SHP77 (cell line): ENCODE results near the gene MYO1D.
"Not testable (repeated sequence)": the region's sequence is repeated elsewhere in the genome, so short reads cannot be mapped to it uniquely, and the experiment has no call there.

Experiments used
- DNase-seq, 2 experiments: peaks; one replicate each; lab custom pipeline; 2025; lab: John Stamatoyannopoulos, UW

MYO1D gene

DNA sequence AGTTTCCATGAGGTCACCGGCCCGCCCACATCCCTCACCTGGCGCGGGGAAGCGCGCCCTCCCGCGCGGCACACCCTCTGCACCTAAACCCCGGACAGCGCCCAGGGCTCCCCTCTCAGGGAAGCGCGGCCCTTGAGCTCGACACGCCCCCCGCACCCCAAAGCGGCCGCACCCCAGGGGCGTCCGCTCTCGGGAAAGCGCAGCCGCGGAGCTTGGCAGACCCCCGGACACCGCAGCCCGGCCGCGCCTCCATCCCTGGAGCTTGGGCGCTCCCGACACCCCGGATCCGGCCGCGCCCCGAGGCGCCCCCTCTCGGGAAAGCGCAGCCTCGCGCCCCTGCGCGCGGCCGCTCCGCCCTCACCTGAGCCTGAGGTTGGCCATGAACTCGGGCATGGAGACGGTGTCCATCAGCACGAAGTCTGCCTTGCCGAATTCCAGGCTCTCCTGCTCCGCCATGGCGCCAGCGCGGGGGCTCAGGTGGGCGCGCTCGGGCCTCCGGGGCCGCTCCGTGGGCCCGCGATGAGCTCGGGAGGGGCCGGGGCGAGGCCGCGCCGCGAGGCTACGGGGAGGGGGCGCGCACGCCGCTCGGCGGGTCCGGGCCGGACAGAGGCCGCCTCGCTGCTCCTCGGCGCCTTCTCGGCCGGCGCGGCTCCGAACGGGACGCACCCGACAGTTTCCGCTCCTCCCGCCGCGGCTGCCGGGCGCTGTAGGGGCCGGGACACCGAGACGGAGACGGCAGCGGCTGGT, at the start of gene MYO1D:
Gene MYO1D (minus strand): TSS at position 708 of the 747 bp plus-strand sequence. CDS start 252 bp downstream, at position 456.
- DNase-seq, result peak in 1 of 2 experiments; percentile 13

DNA sequence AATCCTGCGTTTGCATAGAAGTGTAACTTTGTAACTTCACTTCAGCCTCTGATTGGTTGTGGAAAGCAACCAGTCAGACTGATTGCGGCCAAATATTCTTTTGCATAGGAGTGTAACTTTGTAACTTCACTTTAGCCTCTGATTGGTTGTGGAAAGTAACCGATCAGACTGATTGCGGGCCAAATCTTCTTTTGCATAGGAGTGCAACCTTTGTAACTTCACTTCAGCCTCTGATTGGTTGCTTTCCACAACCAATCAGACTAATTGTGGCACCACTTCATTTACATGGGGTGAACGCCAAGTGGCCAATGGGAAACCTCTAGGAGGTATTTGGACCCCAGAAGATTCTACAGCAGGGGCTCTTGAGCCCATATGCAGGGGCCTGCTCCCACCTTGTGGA, 49.3 kb upstream of the MYO1D start:
- DNase-seq, result no peak

DNA sequence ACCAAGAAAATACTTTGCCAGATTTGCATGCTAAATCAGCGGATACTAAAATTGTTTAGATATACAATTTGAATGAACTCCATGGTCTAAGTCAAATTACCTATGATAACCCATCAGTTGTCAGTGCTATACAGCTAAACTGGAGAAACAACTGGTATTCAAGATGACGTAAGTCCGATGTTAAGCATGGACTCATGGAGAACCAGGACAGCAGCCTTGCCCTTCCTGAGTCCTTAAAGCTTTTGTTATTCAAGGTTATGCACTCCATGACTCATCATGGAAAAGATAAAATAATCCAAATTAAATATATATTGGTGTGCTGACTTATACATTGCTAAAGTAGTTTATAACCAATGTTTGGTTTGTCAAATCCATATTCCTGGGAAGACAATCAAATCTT, 47.0 kb upstream of the MYO1D start:
- DNase-seq, result not testable (repeated sequence)

- DNase-seq, result no peak
Observed at GRCh38 chr17:32921017-32921416, 44.1 kb upstream of the MYO1D start.

GRCh38 chr17:32920293-32920692, 43.4 kb upstream of the MYO1D start:
- DNase-seq, result no peak

DNA sequence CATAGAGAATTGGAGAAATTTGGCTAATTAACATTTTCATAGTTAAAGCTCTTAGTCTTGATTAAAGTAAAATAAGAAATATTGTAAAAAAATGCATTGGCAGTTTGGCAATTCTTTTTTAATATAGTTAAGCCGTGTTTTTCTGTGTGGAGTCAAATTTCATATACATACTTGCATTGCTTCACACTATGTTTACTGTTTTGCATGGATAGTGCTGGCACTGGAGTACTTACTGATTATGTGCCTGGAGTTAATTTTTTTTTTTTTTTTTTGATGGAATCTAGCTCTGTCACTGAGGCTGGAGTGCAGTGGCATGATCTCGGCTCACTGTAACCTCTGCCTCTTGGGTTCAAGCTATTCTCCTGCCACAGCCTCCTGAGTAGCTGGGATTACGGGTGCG, 43.0 kb upstream of the MYO1D start:
- DNase-seq, result not testable (repeated sequence)

GRCh38 chr17:32917842-32918241, 40.9 kb upstream of the MYO1D start:
- DNase-seq, result no peak

DNA sequence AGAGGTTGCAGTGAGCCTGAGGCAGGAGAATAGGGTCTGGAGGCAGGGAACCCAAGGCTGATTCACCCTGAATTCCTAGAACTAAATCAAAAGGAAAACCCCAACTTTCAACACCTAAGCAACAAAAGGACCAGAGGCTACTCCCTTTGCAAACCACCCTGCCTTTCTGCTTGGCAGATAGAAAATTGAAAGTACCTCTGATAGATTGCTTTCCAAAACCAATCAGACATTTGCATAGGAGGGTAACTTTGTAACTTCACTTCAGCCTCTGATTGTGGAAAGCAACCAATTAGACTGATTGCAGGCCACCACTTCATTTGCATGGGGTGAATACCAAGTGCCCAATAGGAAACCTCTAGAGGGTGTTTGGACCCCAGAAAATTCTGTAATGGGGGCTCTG, 40.2 kb upstream of the MYO1D start:
- no peak for DNase-seq

- no peak for DNase-seq
Observed at GRCh38 chr17:32916134-32916533, 39.2 kb upstream of the MYO1D start.

DNA sequence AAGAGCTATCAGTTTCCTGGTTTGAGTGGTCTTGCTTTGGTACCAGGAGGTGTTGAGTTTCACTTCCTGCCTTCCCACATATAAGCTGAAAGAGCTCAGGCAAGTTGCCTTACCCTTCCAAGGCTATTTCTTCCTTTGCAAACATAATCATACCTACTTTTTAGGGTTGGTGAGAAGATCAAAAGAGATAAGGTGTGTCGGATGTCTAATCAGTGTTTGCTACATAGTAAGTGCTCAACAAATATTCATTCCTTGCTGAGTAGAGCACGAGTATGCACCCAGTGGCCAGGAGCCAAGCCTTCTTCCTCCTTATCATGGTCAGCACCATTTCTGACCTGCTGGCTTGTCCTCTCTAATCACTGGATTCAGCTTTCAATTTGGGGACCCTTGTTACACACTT, 38.3 kb upstream of the MYO1D start:
- no peak for DNase-seq

- no peak for DNase-seq
Observed at GRCh38 chr17:32914181-32914580, 37.3 kb upstream of the MYO1D start.

GRCh38 chr17:32913593-32913992, 36.7 kb upstream of the MYO1D start:
- no peak for DNase-seq

- peak; percentile 21 to 24 for DNase-seq
Observed at GRCh38 chr17:32912218-32912897, 35.4 kb upstream of the MYO1D start.

DNA sequence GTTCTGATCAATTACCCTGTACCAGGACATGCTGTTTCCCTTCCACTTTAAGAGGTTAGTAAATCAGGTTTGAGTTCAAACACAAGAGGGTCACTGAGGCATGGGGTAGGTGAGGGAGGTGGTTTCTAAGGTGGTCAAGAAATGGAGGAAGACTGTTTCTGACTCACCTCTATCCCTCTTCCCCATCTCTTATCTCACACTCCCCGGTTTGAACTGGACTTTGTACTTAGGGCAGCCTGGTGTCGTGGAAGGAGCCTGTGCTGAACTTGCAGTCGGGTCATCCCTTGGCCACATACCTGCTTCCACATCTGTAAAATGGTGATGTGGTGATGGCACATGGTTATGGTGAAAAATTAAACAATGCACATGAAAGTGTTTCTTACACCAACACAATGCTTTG, 33.8 kb upstream of the MYO1D start:
- no peak for DNase-seq

DNA sequence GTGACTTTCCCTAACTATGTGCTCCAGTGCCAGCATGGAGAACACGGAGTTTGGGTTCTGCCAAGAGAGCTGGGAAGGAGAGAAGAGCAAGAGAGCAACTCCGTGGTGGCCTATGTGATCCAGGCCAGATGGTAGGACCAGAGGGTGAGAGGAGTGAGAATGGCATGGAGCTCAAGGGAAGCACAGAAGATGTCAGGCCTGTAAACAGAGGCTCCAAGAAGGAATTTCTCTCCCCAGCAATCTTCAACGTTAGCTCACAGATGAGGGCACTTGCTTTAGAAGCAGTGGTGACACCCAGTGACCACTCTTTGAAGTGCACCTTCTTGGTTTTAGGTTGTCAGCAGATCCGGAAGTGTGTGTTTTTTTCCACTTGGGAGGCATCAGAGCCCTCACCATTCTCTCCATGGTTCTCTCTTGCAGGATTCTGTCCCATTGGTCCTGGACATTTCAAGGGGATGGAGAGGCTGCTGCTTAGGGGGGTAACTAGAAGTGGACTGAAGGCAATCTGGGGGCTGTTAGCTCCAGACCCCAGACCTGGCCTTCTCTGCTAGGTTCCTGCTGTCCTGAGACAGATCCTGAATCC, 33.0 kb upstream of the MYO1D start:
- peak; percentile 38 to 59 for DNase-seq

DNA sequence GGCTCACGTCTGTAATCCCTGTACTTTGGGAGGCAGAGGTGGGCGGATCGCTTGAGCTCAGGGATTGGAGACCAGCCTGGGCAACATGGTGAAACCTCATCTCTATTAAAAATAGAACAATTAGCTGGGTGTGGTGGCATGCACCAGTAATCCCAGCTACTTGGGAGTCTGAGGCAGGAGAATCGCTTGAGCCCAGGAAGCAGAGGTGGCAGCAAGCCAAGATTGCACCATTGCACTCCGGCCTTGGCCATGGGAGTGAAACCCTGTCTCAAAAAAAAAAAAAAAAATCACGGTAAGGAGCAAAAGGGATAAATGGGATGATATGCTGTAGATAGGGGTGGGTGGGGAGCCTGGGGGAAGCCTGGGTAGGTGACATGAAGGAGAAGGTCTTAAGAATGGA, 30.7 kb upstream of the MYO1D start:
- DNase-seq, result no peak

DNA sequence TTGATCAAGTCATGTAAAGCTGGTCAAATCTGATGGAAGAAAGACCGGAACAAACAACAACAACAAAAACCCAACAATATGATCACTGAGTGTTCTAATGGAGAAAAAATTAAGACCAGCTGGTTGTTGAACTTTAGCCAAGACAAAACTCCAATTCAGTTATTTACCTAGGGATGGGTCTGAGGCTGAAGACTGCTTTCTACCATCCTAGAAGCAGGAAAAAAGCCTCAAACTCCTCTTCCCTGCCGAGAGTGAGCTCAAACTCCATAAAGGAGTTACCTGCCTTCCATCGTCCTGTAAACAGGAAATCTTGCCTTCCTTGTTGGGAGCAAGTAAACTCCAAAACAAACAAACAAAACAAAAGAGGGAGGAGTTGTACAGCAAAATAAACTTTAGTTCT, 28.0 kb upstream of the MYO1D start:
- DNase-seq, result no peak

GRCh38 chr17:32903774-32904673, 27.1 kb upstream of the MYO1D start:
- DNase-seq, result no peak

DNA sequence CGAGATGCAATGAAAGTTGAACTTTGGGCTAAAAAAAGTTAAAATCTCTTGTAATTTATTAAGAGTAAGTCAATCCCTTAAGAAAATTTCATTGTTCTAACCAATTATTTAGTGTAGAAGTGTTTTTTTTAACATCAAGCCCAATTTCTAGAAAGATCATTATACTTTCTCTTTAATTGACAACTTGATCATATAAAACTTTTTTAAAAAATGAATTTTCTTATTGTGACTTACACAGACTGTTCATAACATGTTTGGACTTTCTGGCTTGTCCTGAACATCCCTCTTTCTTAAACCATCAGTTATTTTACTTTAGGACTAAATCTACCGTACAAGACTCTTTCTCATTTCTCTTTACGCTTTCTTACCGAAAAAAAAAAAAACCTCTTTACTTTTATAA, 24.8 kb upstream of the MYO1D start:
- DNase-seq, result no peak

DNA sequence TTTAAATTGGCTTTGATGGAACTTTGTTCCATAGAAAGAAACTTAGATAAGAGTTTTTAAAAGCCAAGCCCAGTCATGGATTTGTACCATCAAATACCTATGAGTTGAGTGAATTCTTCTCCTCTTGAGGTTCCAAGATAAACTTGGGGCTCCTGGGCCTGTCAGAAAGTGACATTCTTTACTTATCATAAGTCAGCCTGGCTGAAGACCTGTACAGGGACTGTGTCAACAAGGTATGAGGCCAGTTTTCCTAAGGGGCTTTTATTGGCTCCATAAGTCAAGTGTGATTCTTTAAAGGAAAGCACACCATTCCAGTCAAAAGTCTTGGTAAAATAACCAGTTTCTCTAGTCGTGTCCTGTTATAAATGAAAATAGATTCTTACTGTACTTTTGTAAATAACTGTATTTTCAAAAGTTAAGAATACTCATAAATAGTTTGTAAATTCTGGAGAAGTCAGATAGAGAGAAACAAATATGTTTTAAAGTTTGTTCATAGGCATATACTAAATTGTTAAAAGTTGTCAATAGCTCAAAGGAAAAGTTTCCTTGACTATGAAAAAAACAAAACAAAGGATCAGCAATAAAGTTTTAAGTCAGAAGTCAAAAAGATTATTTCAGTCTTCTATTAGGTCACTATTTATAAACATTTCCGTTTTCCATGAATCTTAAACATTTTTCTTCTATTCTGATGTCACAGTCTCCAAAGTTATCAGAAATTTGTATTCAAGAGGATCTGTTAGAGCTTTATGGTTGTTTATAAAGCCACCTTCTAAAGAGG, 22.5 kb upstream of the MYO1D start:
- DNase-seq, result no peak

DNA sequence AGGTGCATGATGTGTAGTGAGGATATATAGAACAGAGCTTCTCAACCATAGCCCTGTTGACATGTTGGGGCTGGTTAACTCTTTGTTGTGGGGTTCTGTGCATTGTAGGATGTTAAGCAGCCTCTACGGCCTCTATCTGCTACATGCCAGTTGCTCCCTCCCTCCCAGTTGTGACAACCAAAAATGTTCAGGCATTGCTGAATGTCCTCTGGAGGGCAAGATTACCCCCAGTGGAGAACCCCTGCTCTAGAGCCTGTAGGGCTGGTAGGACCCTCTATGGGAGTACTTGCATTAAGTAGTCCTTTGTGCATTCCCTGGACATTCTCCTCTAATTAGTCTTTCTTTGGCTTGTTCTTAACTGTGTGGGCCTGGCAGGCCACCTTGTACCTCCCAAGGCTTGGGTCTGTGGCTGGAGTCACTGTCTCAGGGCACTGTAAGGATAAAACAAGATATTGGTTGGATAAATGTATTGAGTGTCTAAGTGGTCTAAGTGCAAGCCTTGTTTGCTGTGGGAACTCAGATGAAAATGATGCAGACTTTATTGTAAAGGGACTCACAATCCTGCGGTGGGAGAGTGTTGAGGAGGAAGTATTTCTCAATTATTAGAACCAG, 19.8 kb upstream of the MYO1D start:
- no peak for DNase-seq
